Endothelial cell of umbilical vein (primary cell): ENCODE data around the gene CLDN3. TPM values are rescaled to one million over a fixed set of nuclear protein-coding genes. Genes with fewer than 3 reads are reported as not detected.

Experiments
- BruUV-seq: library from RNA; stranded (reverse); fragments of 400-500 nt; replicated peaks from 2 replicates; lab custom pipeline; 2021; lab: Mats Ljungman, UMichigan
- CTCF ChIA-PET: fragments of 300-600, 350-600 bp; sonication (Branson Sonifier 250); formaldehyde crosslinking; loops from one replicate; lab custom pipeline; 2021; ENCODE audit warnings: antibody characterized with exemption, inconsistent platforms; lab: Charles Lee
- POLR2A ChIA-PET: fragments of 300-600, 350-600 bp; sonication (Branson Sonifier 250); formaldehyde crosslinking; loops from one replicate; lab custom pipeline; 2021; ENCODE audit warnings: antibody characterized with exemption, inconsistent platforms; lab: Charles Lee
- DNase-seq: peaks from one replicate; pipeline ENCODE4 v3.0.0-alpha.2; 2011; ENCODE audit warnings: low read depth, low spot score
- FAIRE-seq: peaks from 2 replicates; lab custom pipeline; 2011; peaks lifted over from hg19 to GRCh38; lab: Jason Lieb, UNC
- H2AFZ ChIP-seq: 2 replicates; pipeline ENCODE4 v1.6.0; 2012; ENCODE audit warnings: low read depth, low read length, control low read depth, inconsistent platforms
- H3K27ac ChIP-seq: 2 replicates; pipeline ENCODE4 v1.5.1; 2011; ENCODE audit warnings: low read depth, mild to moderate bottlenecking, control low read depth, low read length, moderate library complexity; ENCODE audit not compliant: insufficient read depth
- H3K27me3 ChIP-seq, 2 experiments: 2 replicates each; pipeline versions ENCODE4 v1.6.0 to v1.6.1; 2011; ENCODE audit warnings: low read length in 2 of 2, mixed read lengths in 1 of 2; ENCODE audit not compliant: control insufficient read depth in 2 of 2, insufficient read depth in 2 of 2
- H3K36me3 ChIP-seq, 2 experiments: 2 replicates in 1 of 2; 3 replicates in 1 of 2; pipeline ENCODE4 v1.5.1; 2011; ENCODE audit warnings: low read length in 2 of 2, mild to moderate bottlenecking in 1 of 2, moderate library complexity in 1 of 2; ENCODE audit not compliant: control insufficient read depth in 2 of 2, insufficient read depth in 2 of 2; ENCODE audit errors: extremely low read depth in 1 of 2
- H3K4me1 ChIP-seq: 3 replicates; pipeline ENCODE4 v1.5.1; 2011; ENCODE audit warnings: mild to moderate bottlenecking, low read length; ENCODE audit not compliant: control insufficient read depth, insufficient read depth; ENCODE audit errors: extremely low read depth
- H3K4me2 ChIP-seq: 2 replicates; pipeline ENCODE4 v1.6.1; 2011; ENCODE audit warnings: low read length, control low read depth, mixed read lengths; ENCODE audit not compliant: insufficient read depth
- H3K4me3 ChIP-seq, 3 experiments: fragments of 200-600 bp in 1 of 3; sonication (generic), shearing (Covaris generic) in 1 of 3; replicated peaks in 1 of 3; 2 replicates each; pipeline ENCODE4 v1.5.1; 2011 to 2016; ENCODE audit warnings: control low read depth in 3 of 3, low read length in 3 of 3, mild to moderate bottlenecking in 2 of 3, inconsistent platforms in 1 of 3, low read depth in 1 of 3, moderate library complexity in 1 of 3; ENCODE audit not compliant: insufficient read depth in 1 of 3
- H3K79me2 ChIP-seq: 2 replicates; pipeline ENCODE4 v1.6.0; 2012; ENCODE audit warnings: low read length, inconsistent platforms; ENCODE audit not compliant: control insufficient read depth, insufficient read depth
- H3K9ac ChIP-seq: replicated peaks from 2 replicates; pipeline ENCODE3; 2011; ENCODE audit warnings: low read length, control low read depth; ENCODE audit not compliant: insufficient read depth; ENCODE audit errors: extremely low read depth
- H3K9me1 ChIP-seq: replicated peaks from 3 replicates; pipeline ENCODE4 v1.6.0; 2011; ENCODE audit warnings: mild to moderate bottlenecking, low read length; ENCODE audit not compliant: control insufficient read depth, insufficient read depth; ENCODE audit errors: extremely low read depth
- H3K9me3 ChIP-seq: replicated peaks from 2 replicates; pipeline ENCODE4 v1.5.1; 2012; ENCODE audit warnings: low read length, inconsistent platforms; ENCODE audit not compliant: control insufficient read depth, insufficient read depth
- H4K20me1 ChIP-seq: replicated peaks from 2 replicates; pipeline ENCODE3; 2011; ENCODE audit warnings: mild to moderate bottlenecking, low read length; ENCODE audit not compliant: control insufficient read depth, insufficient read depth; ENCODE audit errors: extremely low read depth
- EZH2 ChIP-seq: IDR thresholded peaks from 2 replicates; pipeline ENCODE4 v1.6.1; 2012; ENCODE audit warnings: borderline replicate concordance, low read depth, mild to moderate bottlenecking, moderate library complexity, low read length, inconsistent platforms; ENCODE audit not compliant: severe bottlenecking
- FOS ChIP-seq: IDR thresholded peaks from 2 replicates; pipeline ENCODE4 v1.6.1; 2011; ENCODE audit warnings: mild to moderate bottlenecking, low read length, moderate library complexity, borderline replicate concordance; ENCODE audit not compliant: insufficient read depth
- JUN ChIP-seq: IDR thresholded peaks from 2 replicates; pipeline ENCODE4 v1.6.1; 2011; ENCODE audit warnings: borderline replicate concordance, low read depth; ENCODE audit not compliant: insufficient read length, insufficient read depth
- MAX ChIP-seq: IDR thresholded peaks from 2 replicates; pipeline ENCODE4 v1.6.1; 2011; ENCODE audit not compliant: insufficient read depth, insufficient read length
- POLR2A ChIP-seq: IDR thresholded peaks from 2 replicates; pipeline ENCODE4 v1.6.1; 2012; ENCODE audit warnings: low read depth, mild to moderate bottlenecking, control low read depth, low read length
- dilution Hi-C: fragments of 300-500 bp; cut with MboI; formaldehyde crosslinking; loops from one replicate; pipeline ENCODE4 v1.15.0; 2019; ENCODE audit warnings: low sequenced_read_pairs; ENCODE audit not compliant: extremely low pct_ligation_motif_present
- intact Hi-C: fragments of 100-400 bp; cut with micrococcal nuclease; formaldehyde crosslinking; loops from one replicate; pipeline ENCODE4 v1.10.0; 2022
- polyA plus RNA-seq, 4 experiments: library from polyadenylated mRNA; depleted of rRNA in 3 of 4; stranded (reverse) in 3 of 4; unstranded in 1 of 4; fragments of >200 nt; gene quantifications; 2 replicates each; pipeline versions ENCODE4 v1.2.1 to v1.2.3, GENCODE V29; 2011 to 2012; ENCODE audit warnings: missing spikeins in 1 of 4
- total RNA-seq: library from RNA; stranded (reverse); gene quantifications from 2 replicates; pipeline ENCODE4 v1.2.3, GENCODE V29; 2021

Gene CLDN3
- total and polyA plus RNA-seq, 2 donors (not counting 3 experiments of a cell fraction or from before 2014, with no cell fraction given): 0.62 to 1.9 TPM

- POLR2A ChIA-PET: no interaction called here
- intact Hi-C loops: no loop called here
Measured at GRCh38 chr7:73742338-73742752, 27.7 kb downstream of the CLDN3 start.

GRCh38 chr7:73741600-73741999, 28.5 kb downstream of the CLDN3 start:
- no peak for DNase-seq
- Histone ChIP-seq H3K9me3 (no peaks in the 10 kb centered on the region), H3K4me3 (no peak overlapping the region), H2AFZ (no peak overlapping the region), H3K4me2 (no peak overlapping the region), H3K27ac (no peak overlapping the region), H3K4me1 (peaks cover 6% of the 10 kb centered on the region), H4K20me1 (no peaks in the 10 kb centered on the region), H3K79me2 (no peaks in the 10 kb centered on the region), H3K27me3 (no peaks in the 10 kb centered on the region), H3K36me3 (no peaks in the 10 kb centered on the region), H3K9me1 (no peaks in the 10 kb centered on the region), H3K9ac (no peak overlapping the region)
- dilution Hi-C loops (no loop called here), intact Hi-C loops (no loop called here)
- TF ChIP-seq EZH2 (no peak), MAX (no peak), JUN (no peak), FOS (no peak), POLR2A (no peak)
- FAIRE-seq: no peak
- CTCF ChIA-PET: interaction anchor here (1.7 kb wide), 1 partner anchor 135 kb away, joined by 6 read pairs; no protein-coding TSS in a partner anchor
- no TSS peak for BruUV-seq
- POLR2A ChIA-PET: no interaction called here

More at GRCh38 chr7:73742338-73742752, 27.7 kb downstream of the CLDN3 start:
- no peak overlapping the region for H3K27ac ChIP-seq
- H3K4me3 ChIP-seq: no peak overlapping the region
- H2AFZ ChIP-seq: no peak overlapping the region
- no peak overlapping the region for H3K9ac ChIP-seq
- H3K79me2 ChIP-seq: no peaks in the 10 kb centered on the region
- H4K20me1 ChIP-seq: no peaks in the 10 kb centered on the region
- no peak for DNase-seq
- no peak for TF ChIP-seq JUN
- dilution Hi-C loops: no loop called here
- no peaks in the 10 kb centered on the region for H3K9me1 ChIP-seq
- no peak for FAIRE-seq
- BruUV-seq: no TSS peak
- H3K36me3 ChIP-seq: no peaks in the 10 kb centered on the region
- peaks cover 6% of the 10 kb centered on the region for H3K4me1 ChIP-seq
- H3K9me3 ChIP-seq: no peaks in the 10 kb centered on the region
- H3K4me2 ChIP-seq: no peak overlapping the region
- H3K27me3 ChIP-seq: no peaks in the 10 kb centered on the region
- CTCF ChIA-PET: interaction anchor here (1.0 kb wide), 1 partner anchor 10 kb away, joined by 3 read pairs; no protein-coding TSS in a partner anchor
